ENCODE measurements around the gene RPS6KA5.
A peak's percentile ranks its signal among the peaks of the same experiment; 100 is the strongest.
"Not testable (repeated sequence)": the region's sequence is repeated elsewhere in the genome, so short reads cannot be mapped to it uniquely, and the experiment has no call there.

The RPS6KA5 gene

GRCh38 chr14:91060351-91061055, at the start of gene RPS6KA5:
Gene RPS6KA5 (minus strand): TSS chr14:91060641. CDS start chr14:91060434, 207 bp downstream.
- peak; percentile 100 for DNase-seq

GRCh38 chr14:91108941-91109611, 48.6 kb upstream of the RPS6KA5 start:
- no peak for DNase-seq

GRCh38 chr14:91103116-91103515, 42.7 kb upstream of the RPS6KA5 start:
- no peak for DNase-seq

- no peak for DNase-seq
These were observed 39.7 kb upstream of the RPS6KA5 start for GRCh38 chr14:91100102-91100501.

GRCh38 chr14:91098591-91098990, 38.1 kb upstream of the RPS6KA5 start:
- no peak for DNase-seq

GRCh38 chr14:91097657-91098056, 37.2 kb upstream of the RPS6KA5 start:
- not testable (repeated sequence) for DNase-seq

GRCh38 chr14:91095178-91095577, 34.7 kb upstream of the RPS6KA5 start:
- no peak for DNase-seq

GRCh38 chr14:91094772-91095171, 34.3 kb upstream of the RPS6KA5 start:
- no peak for DNase-seq

GRCh38 chr14:91093743-91094472, 33.5 kb upstream of the RPS6KA5 start:
- not testable (repeated sequence) for DNase-seq

- DNase-seq = no peak
These were observed 31.6 kb upstream of the RPS6KA5 start for GRCh38 chr14:91092073-91092472.

- no peak for DNase-seq
These were observed 30.3 kb upstream of the RPS6KA5 start for GRCh38 chr14:91090743-91091142.

- no peak for DNase-seq
These were observed 29.6 kb upstream of the RPS6KA5 start for GRCh38 chr14:91089958-91090535.

GRCh38 chr14:91088585-91089235, 28.3 kb upstream of the RPS6KA5 start:
- DNase-seq = no peak

- not testable (repeated sequence) for DNase-seq
These were observed 27.0 kb upstream of the RPS6KA5 start for GRCh38 chr14:91087470-91087869.

- no peak for DNase-seq
These were observed 24.1 kb upstream of the RPS6KA5 start for GRCh38 chr14:91084516-91084915.

- DNase-seq = no peak
These were observed 21.8 kb upstream of the RPS6KA5 start for GRCh38 chr14:91082282-91082681.

- DNase-seq = no peak
These were observed 19.6 kb upstream of the RPS6KA5 start for GRCh38 chr14:91080071-91080470.

- DNase-seq = no peak
These were observed 17.8 kb upstream of the RPS6KA5 start for GRCh38 chr14:91078095-91078737.

- no peak for DNase-seq
These were observed 15.1 kb upstream of the RPS6KA5 start for GRCh38 chr14:91075553-91075952.

- no peak for DNase-seq
These were observed 10.1 kb upstream of the RPS6KA5 start for GRCh38 chr14:91070572-91070971.

GRCh38 chr14:91068642-91069041, 8.2 kb upstream of the RPS6KA5 start:
- DNase-seq = no peak

GRCh38 chr14:91067186-91067585, 6.7 kb upstream of the RPS6KA5 start:
- no peak for DNase-seq
